Type B pancreatic cell (in vitro differentiated cells): ENCODE data around the gene ACTR2. TPM values are rescaled to one million over a fixed set of nuclear protein-coding genes. Genes with fewer than 3 reads are reported as not detected.

Source experiments
- DNase-seq: peaks from one replicate; pipeline ENCODE4 v3.0.0; 2021; ENCODE audit warnings: mixed read lengths; ENCODE audit not compliant: unreplicated experiment; ENCODE audit errors: extremely low spot score
- H3K27ac Mint-ChIP-seq: 2 replicates; pipeline ENCODE4 v1.8.0; 2021; ENCODE audit warnings: mild to moderate bottlenecking, mixed read lengths
- H3K27me3 Mint-ChIP-seq: 2 replicates; pipeline ENCODE4 v1.8.0; 2021; ENCODE audit warnings: mixed read lengths
- H3K36me3 Mint-ChIP-seq: 2 replicates; pipeline ENCODE4 v1.8.0; 2021; ENCODE audit warnings: mixed read lengths
- H3K4me1 Mint-ChIP-seq: one replicate; pipeline ENCODE4 v1.8.0; 2021; ENCODE audit warnings: mixed read lengths; ENCODE audit not compliant: unreplicated experiment
- H3K4me3 Mint-ChIP-seq: 2 replicates; pipeline ENCODE4 v1.8.0; 2021; ENCODE audit warnings: mild to moderate bottlenecking, mixed read lengths
- H3K9me3 Mint-ChIP-seq: 2 replicates; pipeline ENCODE4 v1.8.0; 2021; ENCODE audit warnings: mixed read lengths
- CTCF ChIP-seq: fragments of 200-600 bp; sonication (generic); conservative IDR thresholded peaks from 2 replicates; pipeline ENCODE4 v1.5.0; 2021; ENCODE audit warnings: antibody characterized with exemption, mild to moderate bottlenecking
- total RNA-seq: library from RNA; stranded (reverse); gene quantifications from 2 replicates; pipeline ENCODE4 v1.2.1, GENCODE V29; 2021; ENCODE audit warnings: low replicate concordance

The ACTR2 gene
- total RNA-seq, 1 donor from 2014 or later, result 188 TPM

DNA sequence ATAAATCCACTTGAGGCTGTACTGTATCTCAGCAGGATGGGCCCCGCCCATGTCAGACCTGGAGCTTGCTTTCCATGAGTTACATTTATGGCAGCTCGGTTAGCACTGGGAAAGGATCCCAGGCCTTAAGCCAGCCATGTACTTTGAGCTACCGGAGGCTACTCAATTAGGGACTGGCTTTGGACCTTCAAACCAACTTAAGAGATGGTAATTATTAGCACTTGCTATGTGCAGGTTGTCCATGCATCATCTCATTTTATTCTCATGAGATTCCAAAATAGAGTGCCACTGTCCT, 64.4 kb downstream of the ACTR2 start:
- H3K9me3 Mint-ChIP-seq, result no peaks in the 10 kb centered on the region
- no peak overlapping the region for H3K4me3 Mint-ChIP-seq
- peak overlapping the region; percentile 7 for H3K27ac Mint-ChIP-seq
- no peaks in the 10 kb centered on the region for H3K36me3 Mint-ChIP-seq
- TF ChIP-seq CTCF, result no peak
- DNase-seq, result no peak
- peaks cover 32% of the 10 kb centered on the region for H3K4me1 Mint-ChIP-seq
- H3K27me3 Mint-ChIP-seq, result peaks cover 5% of the 10 kb centered on the region

DNA sequence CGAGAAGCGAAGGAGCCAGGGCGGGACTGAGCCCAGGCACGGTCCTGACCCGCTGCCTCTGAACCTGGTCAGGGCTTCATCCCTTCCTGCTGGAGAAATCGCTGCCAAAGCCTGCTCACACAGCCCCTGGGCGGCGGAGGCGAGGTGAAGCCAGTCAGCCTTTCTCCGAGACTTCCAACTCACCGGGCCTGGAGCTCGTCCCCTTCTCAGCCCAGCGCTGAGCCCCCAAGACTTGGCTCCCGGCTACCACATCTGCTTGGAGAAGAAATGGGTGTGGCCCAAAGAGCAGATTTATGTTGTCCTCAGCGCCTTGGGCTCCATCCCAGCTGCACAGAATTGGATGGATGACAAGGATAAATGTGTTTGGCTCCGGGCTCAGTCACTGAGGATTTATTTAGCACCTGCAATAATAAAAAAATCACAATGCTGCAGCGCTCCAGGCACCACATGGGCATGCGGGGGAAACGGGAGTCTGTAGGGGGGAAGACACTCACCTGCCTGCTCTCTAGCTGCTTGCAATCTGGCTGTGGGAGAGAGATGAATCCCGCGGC, 64.9 kb downstream of the ACTR2 start:
- H3K27ac Mint-ChIP-seq, result peak overlapping the region; percentile 33
- no peak for DNase-seq
- peaks cover 5% of the 10 kb centered on the region for H3K27me3 Mint-ChIP-seq
- H3K4me3 Mint-ChIP-seq, result no peak overlapping the region
- H3K9me3 Mint-ChIP-seq, result no peaks in the 10 kb centered on the region
- peaks cover 32% of the 10 kb centered on the region for H3K4me1 Mint-ChIP-seq
- TF ChIP-seq CTCF, result no peak
- H3K36me3 Mint-ChIP-seq, result no peaks in the 10 kb centered on the region

DNA sequence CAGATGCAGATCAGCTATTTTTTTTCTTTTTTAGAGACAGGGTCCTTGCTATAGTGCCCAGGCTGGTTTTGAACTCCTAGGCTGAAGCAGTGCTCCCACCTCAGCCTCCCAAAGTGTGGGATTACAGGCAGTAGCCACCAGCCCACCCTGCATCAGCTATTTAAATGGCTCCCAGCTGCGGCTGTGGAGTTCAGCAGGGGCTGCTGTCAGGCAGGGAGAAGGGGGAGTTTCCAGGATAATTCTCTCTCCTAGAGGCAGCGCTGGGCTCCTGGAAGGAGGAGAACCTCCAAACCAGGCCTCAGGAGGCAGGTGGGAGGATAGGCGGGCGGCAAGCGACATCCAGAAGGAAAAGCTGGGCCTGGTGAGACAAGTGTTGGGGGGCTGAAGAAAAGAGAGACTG, 65.7 kb downstream of the ACTR2 start:
- Mint-ChIP-seq H3K9me3 (no peaks in the 10 kb centered on the region), H3K27me3 (peaks cover 5% of the 10 kb centered on the region), H3K4me1 (peaks cover 32% of the 10 kb centered on the region), H3K36me3 (no peaks in the 10 kb centered on the region), H3K27ac (peak overlapping the region; percentile 33), H3K4me3 (no peak overlapping the region)
- no peak for DNase-seq
- no peak for TF ChIP-seq CTCF

GRCh38 chr2:65294136-65294535, 66.5 kb downstream of the ACTR2 start:
- no peak overlapping the region for H3K4me3 Mint-ChIP-seq
- no peaks in the 10 kb centered on the region for H3K9me3 Mint-ChIP-seq
- no peak overlapping the region for H3K27ac Mint-ChIP-seq
- no peaks in the 10 kb centered on the region for H3K36me3 Mint-ChIP-seq
- H3K27me3 Mint-ChIP-seq, result peaks cover 5% of the 10 kb centered on the region
- no peak for TF ChIP-seq CTCF
- H3K4me1 Mint-ChIP-seq, result peaks cover 32% of the 10 kb centered on the region
- no peak for DNase-seq

- DNase-seq, result no peak
- H3K27ac Mint-ChIP-seq, result no peak overlapping the region
- no peaks in the 10 kb centered on the region for H3K36me3 Mint-ChIP-seq
- peaks cover 5% of the 10 kb centered on the region for H3K27me3 Mint-ChIP-seq
- no peak overlapping the region for H3K4me3 Mint-ChIP-seq
- peaks cover 32% of the 10 kb centered on the region for H3K4me1 Mint-ChIP-seq
- TF ChIP-seq CTCF, result no peak
- H3K9me3 Mint-ChIP-seq, result no peaks in the 10 kb centered on the region
These were observed 67.1 kb downstream of the ACTR2 start for GRCh38 chr2:65294701-65295100.

- TF ChIP-seq CTCF, result no peak
- H3K4me1 Mint-ChIP-seq, result peaks cover 42% of the 10 kb centered on the region
- H3K36me3 Mint-ChIP-seq, result no peaks in the 10 kb centered on the region
- no peak for DNase-seq
- peaks cover 5% of the 10 kb centered on the region for H3K27me3 Mint-ChIP-seq
- no peak overlapping the region for H3K4me3 Mint-ChIP-seq
- H3K27ac Mint-ChIP-seq, result no peak overlapping the region
- H3K9me3 Mint-ChIP-seq, result no peaks in the 10 kb centered on the region
These were observed 69.3 kb downstream of the ACTR2 start for GRCh38 chr2:65296971-65297370.
